Cardiac fibroblast (primary cell): ENCODE results near the gene ZSWIM4.

Experiments
- DNase-seq, 2 donors: peaks; one replicate each; pipeline versions ENCODE4 v3.0.0 to v3.0.0-alpha.2; 2010; ENCODE audit warnings: low read depth in 2 of 2
- H3K4me3 ChIP-seq, 2 donors: replicated peaks in 1 of 2; 1 replicate in 1 of 2; 2 replicates in 1 of 2; pipeline ENCODE4 v1.5.1; 2011; ENCODE audit warnings: low read depth in 2 of 2, low read length in 2 of 2, mild to moderate bottlenecking in 2 of 2, moderate library complexity in 1 of 2
- TF ChIP-seq, protein P1 (sequence below): IDR thresholded peaks from one replicate; pipeline ENCODE4 v1.5.1; 2011; ENCODE audit warnings: low read depth, mild to moderate bottlenecking, low read length, inconsistent platforms

The ZSWIM4 gene

DNA sequence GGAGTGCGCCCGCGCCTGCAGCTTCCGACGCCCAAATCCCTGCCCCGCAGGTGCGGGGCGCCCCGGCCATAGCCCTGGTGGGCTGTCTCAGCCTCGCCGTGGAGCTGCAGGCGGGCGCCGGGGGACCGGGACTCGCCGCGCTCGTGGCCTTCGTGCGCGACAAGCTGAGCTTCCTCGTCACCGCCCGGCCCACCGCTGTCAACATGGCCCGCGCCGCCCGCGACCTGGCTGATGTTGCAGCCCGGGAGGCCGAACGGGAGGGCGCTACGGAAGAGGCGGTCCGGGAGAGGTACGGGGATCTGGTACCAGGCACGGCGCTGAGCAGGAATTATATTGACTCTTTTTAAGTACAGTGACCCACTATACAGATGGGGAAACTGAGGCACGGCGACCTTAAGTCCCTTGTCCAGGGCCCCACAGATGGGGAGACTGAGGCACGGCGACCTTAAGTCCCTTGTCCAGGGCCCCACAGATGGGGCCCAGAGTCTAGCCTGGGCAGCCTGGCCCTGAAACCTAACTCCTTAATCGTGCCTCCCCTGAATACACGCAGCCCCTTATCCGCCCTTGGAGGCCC, 30.3 kb upstream of the ZSWIM4 start:
- peak overlapping the region; percentile 86 to 89 for H3K4me3 ChIP-seq
- TF ChIP-seq, protein P1, sequence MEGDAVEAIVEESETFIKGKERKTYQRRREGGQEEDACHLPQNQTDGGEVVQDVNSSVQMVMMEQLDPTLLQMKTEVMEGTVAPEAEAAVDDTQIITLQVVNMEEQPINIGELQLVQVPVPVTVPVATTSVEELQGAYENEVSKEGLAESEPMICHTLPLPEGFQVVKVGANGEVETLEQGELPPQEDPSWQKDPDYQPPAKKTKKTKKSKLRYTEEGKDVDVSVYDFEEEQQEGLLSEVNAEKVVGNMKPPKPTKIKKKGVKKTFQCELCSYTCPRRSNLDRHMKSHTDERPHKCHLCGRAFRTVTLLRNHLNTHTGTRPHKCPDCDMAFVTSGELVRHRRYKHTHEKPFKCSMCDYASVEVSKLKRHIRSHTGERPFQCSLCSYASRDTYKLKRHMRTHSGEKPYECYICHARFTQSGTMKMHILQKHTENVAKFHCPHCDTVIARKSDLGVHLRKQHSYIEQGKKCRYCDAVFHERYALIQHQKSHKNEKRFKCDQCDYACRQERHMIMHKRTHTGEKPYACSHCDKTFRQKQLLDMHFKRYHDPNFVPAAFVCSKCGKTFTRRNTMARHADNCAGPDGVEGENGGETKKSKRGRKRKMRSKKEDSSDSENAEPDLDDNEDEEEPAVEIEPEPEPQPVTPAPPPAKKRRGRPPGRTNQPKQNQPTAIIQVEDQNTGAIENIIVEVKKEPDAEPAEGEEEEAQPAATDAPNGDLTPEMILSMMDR = no peak
- DNase-seq = peak; percentile 17 to 18

DNA sequence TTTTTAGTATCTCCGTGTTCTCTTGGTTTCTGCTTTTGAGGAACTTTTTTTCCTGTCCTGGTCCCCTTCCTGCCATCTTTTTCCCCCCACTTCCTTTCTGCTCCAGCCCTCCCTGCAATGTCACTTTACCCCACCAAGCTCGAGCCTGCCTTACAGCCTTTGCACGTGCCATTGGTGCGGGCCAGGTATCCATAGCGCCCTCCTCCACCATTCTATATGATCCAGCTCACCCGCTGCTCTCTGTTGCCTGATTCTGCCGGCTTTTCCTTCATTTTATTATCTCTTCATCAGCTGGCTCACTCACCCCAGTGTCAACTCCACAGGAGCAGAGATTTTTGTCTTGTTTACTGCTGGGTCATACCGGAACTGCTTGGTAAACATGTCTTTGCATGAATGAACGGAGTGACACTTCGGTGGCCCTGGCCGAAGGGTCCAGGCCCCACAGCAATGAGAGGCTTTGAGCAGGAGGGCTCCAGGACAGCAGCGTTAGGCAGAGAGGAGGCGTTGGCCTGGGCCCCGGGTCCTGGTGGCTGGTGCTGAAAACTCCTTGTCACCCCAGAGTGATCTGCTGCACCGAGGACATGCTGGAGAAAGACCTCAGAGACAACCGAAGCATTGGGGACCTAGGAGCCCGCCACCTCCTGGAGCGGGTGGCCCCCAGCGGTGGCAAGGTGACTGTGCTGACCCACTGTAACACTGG, 29.7 kb upstream of the ZSWIM4 start:
- TF ChIP-seq, protein P1 = no peak
- no peak for DNase-seq
- H3K4me3 ChIP-seq = peak overlapping the region; percentile 86 to 89

- peak overlapping the region in 1 of 2 donors; percentile 89 for H3K4me3 ChIP-seq
- DNase-seq = no peak
- TF ChIP-seq, protein P1 = no peak
Observed at GRCh38 chr19:13766095-13766481, 29.2 kb upstream of the ZSWIM4 start.

GRCh38 chr19:13768510-13768909, 26.7 kb upstream of the ZSWIM4 start:
- H3K4me3 ChIP-seq = no peak overlapping the region
- no peak for DNase-seq
- TF ChIP-seq, protein P1 = no peak

DNA sequence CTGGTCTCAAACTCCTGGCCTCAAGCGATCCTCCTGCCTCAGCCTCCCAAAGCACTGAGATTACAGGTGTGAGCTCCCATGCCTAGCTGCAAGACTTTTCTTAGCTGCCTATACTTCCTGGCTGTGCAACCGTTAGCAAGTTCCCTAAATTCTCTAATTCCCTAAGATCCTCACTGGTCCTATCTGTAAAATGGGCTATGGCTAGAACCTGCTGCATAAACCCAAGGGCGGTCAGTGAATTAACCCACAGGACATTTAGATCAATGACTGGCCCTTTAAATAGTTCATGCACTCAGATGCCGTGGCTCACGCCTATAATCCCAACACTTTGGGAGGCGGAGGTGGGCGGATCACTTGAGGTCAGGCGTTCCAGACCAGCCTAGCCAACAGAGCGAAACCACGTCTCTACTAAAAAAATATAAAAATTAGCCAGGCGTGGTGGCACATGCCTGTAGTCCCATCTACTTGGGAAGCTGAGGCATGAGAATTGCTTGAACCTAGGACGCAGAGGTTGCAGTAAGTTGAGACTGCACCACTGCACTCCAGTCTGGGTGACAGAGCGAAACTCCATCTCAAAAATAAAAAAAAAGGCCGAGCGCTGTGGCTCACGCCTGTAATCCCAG, 25.1 kb upstream of the ZSWIM4 start:
- TF ChIP-seq, protein P1 = no peak
- DNase-seq = no peak
- no peak overlapping the region for H3K4me3 ChIP-seq

DNA sequence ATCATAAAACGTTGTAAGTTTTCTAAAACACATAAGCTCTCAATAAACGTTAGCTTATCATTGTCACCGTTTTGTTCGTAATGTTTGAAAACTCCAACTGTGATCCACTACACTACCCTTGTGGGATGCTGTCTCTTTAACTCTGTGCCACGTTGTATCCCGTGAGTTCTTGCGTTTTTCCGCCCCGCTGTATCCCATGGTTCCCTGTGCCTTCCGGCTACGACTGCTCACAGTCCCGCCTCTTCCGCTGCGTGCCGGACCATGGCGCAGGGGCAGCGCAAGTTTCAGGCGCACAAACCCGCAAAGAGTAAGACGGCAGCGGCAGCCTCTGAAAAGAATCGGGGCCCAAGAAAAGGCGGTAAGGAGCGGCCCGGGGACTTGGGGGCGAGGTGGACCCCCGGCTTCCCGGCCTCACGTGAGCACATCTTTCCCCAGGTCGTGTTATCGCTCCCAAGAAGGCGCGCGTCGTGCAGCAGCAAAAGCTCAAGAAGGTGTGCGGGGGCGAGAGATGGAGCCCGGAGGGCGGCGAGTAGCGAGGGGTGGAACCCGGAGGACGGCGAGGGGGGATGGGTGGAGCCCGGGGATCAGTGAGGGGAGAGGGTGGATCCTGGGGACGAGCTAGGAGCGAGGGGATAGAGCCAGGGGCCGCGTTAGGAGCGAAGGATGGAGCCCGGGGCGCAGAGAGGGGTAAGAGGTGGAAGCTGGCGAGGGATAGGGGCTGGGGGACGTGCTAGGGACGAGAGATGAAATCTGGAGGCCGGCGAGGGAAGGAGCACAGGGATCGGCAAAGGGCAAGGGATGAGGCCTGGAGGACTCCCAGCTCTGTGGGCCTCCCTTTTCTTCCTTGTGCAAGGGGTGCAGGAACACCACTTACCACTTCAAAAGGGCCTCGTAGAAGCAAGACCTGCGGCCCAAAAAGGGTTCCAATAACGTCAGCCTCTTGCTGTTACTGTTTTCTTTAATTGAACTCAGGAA, 20.7 kb upstream of the ZSWIM4 start, which contains the start of gene C19orf53:
C19orf53 (plus strand) TSS at position 240 of the 975 bp plus-strand sequence; CDS start at position 262, 22 bp downstream.
- peak within 1 kb of the TSS; percentile 93 to 97 for H3K4me3 ChIP-seq
- DNase-seq = peak; percentile 93
- TF ChIP-seq, protein P1 = no peak
